Hematopoietic multipotent progenitor cell treated with erythropoietin and hydrocortisone succinate and interleukin-3 and kit ligand, for 8 days (in vitro differentiated cells): ENCODE measurements around the gene NME7.
"Not testable (repeated sequence)": the region's sequence is repeated elsewhere in the genome, so short reads cannot be mapped to it uniquely, and the experiment has no call there.

Experiments used
- DNase-seq: peaks from one replicate; pipeline ENCODE4 v3.0.0-alpha.2; 2015

NME7 gene

DNA sequence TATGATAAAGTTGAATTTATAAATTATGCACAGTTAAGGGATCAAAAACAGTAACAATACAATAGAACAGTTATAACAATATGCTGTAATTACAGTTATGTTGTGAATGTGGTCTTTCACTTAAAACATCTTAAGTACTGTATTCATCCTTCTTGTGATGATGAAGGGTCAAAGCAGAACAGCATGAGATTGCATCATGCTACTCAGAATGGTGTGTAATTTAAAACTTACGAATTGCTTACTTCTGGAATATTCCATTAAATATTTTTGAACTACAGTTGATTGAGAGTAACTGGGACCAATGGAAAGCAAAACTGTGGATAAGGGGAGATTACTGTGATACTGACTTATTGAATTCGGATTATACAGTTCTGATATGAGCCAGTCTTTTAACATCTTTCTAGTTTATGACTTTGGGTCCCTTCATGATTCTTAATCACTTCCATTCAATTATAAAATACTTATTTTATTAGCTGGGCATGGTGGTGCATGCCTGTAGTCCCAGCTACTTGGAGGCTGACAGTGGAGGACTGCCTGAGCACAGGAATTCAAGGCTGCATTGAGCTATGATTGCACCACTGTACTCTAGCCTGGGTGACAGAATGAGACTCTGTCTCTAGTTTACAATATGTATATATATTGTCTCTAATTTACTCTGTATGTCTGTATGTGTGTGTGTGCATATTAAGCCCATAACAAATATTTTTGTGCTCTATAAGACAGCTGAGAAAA lies 217.9 kb downstream of the NME7 start:
- no peak for DNase-seq

DNA sequence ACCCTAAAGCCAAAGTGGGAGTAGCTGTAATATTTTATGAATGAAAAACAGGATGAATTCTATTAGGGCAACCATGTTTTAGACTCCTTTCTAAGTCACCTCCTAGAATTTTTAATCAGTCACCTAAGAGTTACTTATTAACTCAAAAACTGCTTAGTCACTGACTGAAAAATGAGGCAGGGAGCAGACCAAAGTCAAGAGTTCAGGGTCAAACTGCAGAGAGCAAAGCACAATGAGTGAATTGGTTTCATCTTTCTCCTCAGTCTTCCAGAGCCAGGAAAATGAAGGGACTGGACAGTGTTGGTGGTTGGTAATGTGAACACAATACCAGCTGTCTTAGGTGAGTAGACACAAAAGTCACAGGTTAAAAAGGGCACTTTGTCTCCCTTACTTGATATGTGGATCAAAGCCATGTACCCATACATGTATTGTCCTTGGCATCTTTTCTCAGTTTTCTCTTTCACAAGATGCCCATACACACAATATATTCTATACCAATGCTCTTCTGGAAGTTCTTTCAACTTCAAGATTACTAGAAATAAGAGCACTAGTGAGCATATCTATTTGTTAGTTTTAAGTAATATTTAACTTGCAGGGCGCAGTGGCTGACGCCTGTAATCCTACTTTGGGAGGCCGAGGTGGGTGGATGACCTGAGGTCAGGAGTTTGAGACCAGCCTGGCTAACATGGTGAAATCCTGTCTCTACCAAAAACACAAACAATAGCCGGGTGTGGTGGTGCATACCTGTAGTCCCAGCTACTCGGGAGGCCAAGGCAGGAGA lies 218.9 kb downstream of the NME7 start:
- peak; percentile 17 for DNase-seq

DNA sequence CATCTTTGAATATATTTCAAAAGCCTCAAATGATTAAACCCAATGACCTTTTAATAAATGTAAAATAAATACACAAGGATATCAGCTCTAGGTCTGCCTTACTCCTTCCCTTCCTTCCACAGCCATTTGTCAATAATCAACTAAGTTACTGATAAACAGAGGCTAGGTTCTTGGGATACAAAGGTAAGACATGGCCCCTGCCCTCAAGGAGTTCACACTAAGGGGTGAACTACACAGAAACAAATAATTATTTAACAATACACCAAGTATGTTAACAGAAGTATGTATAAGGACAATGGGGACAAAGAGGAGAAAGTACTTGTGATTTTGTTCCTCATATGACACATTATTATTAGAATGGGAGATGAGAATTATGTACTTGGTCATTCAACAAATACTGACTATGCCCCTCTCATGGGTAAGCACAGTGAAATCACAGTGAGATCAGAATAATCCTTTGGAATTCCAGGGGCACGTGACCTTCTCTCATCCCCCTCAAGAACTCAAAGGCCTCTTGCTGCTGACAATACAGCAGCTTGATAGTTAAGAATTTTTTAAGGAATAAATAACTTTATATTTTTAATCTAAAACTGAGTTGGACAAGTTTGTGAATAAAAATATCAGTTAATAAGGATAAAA lies 220.9 kb downstream of the NME7 start:
- DNase-seq: no peak

DNA sequence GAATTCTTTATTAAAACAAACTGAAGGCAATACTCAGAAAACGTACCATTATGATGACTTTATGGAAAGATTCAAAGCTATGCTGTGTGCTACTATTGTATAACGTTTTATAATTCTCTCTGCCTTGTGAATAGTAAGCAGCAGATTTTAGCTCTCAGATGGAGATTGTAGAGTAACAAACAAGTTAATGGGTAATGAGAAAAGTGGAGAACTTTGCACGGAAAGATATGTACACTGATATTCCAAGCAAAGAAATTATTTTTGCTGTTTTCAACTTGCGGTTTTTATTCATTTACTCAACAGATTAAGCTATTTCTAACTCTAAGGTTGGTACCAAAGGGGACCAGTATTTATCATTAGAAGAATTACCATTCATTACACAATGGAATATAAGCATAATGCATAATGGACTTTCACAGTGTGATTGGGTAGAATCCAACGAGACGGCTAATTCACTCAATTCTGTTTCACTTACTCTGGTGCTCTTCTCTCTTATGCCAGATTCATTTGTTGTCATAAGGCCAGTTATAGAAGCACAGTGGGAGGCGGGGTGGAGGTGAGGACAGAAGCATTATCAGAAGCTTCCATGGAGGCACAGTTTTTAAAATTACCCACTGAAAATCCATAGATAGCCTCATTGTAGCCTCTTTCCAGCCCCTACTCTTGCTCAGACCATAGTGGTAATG lies 222.5 kb downstream of the NME7 start:
- no peak for DNase-seq

DNA sequence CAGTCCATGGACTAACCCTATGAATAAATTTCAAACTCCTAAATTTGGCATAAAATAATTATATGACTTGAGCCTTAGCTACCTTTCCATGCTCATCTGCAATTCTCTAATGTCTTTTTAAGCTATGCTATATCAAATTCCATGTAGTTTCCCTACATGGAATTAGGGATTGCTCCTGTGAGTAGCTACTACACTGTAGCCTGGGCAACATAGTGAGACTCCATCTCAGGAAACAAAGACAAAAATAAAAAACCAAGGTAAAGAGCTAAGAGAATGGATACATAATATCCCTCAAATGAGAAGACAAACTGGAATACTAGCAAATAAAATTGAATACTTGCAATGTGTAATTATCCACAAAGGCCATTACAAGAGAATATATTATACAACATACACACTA lies 223.6 kb downstream of the NME7 start:
- DNase-seq: no peak

DNA sequence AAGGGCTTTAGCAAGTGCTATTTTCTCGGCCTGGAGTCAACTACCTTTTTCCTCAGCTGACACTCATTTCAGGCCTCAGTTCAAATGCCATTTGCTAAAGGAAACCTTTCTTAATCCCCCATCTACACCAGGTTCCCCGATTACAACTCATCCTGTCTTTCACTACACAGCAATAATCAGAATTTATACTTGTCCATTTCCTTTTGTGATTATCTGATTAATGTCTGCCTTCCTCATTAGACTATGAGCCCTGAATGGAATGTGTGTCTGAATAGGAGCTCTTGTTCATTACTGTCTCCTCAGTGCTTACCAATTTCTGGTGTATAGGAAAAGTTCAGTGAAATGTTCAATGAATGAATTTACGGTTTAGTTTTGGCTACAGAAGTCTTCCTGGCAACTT lies 224.3 kb downstream of the NME7 start:
- DNase-seq: no peak

DNA sequence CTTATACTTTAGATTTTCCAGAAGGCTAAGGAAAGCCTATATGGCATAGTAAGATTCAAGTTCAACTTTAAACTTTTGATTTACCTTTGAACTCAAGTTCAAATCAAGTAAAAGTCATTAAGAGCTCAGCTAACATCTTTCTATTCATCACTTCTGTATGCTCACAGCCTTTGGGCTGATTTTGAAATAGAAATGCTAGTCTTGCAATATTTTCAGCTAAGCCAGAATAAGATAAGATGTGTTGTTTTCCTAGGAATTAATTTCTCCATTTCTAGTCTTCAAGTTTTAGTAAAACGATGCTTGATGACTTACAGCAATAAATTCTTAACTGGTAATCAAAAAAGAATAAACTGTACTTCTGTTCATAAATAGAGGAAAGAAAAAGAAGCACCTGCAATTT lies 225.5 kb downstream of the NME7 start:
- DNase-seq: no peak

DNA sequence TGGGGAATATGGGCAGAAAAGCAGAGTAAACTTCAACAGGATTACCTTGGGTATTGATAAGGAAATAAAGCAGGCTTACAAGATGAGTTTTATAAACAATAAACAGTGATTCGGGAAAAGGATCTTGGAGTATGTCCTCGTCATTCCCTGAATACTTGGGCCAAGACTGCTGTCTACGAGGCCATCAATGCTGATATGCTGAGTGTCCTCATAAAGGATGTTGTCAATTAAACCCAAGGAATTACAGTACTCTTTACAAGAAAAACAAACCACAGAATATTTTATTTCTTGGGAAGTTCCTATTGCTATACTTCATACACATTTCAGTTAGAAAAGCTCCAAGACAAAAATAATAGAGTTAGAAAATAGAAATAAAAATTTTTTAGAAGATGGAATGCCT lies 226.2 kb downstream of the NME7 start:
- no peak for DNase-seq

DNA sequence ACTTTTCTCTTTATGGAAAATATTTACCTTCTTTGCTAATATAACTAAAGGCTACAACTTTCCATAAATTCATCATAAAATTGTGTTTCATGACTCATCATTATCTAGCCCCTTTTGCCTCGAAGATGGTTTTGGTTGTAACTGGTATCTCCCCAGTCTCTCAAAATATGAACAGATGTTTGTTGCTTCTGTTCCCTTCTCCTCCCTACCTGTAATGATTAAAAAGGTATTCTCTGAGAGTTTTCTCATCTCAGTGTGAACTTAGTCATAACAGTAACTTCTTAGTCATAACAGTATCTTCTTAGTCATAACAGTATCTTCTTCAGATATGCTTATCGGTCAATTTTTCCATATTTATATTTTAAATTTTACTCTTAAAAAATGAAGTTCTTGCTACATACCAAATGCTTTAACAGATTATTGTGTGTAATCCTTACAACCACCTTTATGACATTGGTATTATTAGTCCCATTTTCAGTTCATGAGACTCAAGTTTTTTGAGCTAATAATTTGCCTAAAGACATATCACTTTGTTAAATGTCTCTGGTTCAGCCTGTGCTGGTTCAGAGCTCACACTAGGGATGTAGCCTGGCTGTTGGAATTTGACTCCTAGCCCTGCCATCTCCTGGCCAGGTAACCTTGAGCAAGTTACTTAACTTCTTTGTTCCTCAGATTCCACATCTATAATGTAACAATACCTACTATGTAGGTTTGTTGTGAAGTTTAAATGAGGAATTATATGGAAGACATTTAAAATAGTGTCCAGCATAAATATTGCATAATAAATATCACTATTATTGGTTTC lies 228.5 kb downstream of the NME7 start:
- no peak for DNase-seq

DNA sequence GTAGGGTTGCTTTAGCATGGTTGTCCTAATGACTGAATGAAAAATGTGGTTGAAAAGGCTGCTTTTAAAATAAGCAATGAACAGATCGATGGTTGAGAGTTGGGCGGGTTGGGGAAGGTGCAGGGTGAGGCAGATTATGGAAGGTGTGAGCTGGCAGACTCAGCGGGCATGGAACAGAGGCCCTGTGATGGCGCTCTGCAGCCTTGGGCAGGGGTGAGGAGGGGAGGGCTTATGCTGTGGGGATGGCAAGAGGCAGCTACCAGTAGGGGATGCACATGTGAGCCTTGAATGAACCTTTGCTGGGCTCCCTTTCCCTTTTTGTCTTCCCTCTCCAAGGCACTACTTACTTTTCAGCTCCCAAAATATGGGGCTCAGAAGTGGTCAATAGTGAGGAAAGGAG lies 230.2 kb downstream of the NME7 start:
- DNase-seq: no peak

DNA sequence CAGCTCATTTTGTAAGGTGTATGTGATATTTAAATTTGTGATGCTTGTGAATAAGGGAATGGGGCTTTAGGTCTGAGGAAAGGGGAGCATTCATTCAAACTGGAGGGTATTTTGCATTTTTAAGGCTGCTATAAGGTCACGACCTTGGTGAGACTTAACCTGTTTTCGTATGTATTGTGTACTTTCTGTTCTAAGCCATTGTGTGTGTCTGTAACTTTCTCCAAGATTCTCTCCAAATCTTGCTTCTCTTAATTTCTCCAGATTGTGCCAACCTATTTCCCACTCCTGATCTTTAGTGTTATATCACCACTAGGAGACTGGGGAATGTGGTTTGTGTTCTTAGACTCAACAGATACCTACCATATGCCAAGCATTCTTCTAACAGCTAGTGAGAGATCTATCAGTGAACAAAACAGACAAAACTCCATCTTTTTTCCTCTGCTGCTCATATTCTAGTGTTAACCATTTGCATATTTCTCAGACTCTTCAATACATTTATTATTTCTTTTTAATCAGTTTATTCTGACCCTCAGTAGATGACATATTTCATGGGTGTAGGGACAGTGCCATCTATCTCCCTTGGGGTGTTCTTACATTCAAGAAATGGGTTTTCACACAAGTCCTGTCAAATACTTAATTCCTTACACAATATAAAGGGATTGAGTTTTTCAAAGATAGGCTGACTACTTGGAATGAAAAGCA lies 233.6 kb downstream of the NME7 start:
- no peak for DNase-seq

DNA sequence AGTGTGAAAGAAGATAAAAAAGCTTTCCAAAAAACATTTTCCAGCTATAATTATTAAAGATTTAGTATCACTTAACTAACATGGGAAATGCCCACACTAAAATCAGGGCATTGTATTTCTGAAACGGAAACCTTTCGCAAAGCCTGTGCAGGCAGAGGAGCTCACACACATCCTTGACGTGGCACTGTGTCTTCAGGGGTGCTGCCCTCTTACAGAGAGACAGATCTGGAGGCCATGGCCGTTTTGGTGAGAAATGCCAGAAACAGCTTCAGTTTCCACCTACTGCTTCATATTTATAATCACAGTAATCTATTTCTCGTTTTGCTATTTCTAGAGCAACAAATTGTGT lies 234.4 kb downstream of the NME7 start:
- DNase-seq: no peak

DNA sequence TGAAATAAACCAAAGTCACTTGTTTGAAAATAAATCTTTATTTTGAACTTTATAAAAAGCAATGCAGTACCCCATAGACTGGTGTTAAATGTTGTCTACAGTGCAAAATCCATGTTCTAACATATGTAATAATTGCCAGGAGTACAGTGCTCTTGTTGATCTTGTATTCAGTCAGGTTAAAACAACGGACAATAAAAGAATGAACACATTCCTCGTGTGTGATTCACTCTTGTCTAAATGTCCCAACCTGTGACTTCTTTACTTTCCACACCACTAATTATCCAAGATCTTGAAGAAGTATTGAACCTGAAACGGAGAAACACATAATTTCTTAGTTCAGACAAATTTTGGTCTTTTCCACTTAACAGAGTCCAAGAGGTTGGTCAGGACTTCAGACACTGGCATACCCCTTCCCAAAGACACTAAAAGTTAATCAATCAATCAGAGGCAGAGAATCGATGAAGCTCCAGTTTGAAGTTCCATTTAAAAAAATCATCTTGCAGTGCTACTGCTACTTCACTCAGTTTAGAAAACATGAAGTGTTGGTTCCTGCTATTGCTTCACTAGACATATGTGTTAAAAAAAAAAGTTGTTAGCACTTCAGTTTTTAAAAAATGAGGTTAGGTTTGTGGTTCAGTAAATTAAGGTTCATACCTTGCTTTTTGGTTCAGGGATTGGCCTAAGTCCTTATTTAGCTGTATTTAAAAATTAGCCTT lies 234.9 kb downstream of the NME7 start:
- DNase-seq: no peak

DNA sequence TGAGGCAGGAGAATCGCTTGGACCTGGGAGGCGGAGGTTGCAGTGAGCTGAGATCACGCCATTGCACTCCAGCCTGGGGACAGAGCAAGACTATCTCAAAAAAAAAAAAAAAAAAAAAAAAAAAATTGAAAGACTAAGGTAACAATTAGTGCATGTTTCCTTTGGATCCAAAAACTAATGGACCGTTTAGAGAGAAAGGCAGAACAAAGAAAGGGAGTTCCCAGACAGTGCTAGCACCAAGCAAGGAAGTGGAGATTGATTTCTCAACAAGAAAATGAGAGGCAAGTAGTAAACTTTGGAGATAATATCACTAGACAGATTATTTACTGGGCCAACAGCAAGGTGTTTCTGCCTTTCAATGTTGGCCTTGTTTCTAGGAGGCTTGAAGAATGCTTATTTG lies 236.9 kb downstream of the NME7 start:
- DNase-seq: no peak

DNA sequence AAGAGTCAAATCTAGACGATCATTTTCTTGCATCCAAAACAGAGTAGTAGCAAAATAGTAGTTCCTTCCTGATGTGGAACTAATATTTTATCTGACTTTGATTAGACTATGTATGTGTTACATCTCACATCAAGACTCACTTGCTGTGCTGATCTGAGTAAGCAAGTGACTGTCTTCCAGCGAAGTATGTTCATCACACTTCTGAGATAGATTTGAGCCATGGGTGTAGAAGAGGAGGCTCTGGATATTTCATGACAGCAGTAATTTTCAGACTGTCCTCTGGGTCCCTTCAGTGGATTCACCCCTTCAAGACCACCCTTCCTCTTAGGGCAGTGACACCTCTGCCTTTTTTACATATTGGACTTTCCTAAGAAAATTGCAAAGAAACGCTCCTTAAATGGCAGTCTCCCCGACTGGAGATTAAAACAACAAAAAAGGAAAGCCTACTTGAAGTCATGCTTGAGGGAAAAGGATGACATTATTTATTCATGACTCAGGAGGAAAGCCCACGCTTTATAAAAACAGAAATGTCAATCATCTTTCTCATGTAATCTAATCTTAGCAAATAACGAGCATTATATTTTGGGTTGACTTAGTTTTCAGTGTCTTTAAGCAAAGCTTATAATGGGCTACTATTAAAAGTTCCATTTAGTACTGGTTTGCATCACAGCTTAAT lies 238.3 kb downstream of the NME7 start:
- no peak for DNase-seq

DNA sequence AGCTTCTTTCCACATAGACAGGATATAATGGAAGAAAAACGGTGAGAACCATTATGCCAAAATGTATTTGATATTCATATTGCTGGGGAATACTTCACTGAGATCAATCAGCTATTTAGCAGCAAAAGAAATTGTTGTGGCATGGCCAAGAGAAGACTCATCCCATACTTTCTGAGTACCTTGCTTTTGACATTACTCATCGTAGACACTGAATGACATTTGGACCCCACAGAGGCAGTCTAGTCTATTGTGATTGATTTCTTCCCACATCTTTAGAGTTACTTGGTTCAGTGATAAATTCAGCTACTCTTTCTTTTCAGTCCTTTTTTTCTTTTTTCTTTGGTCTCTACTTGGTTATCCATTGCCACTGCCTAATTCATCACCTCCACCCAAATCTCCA lies 239.0 kb downstream of the NME7 start:
- no peak for DNase-seq

DNA sequence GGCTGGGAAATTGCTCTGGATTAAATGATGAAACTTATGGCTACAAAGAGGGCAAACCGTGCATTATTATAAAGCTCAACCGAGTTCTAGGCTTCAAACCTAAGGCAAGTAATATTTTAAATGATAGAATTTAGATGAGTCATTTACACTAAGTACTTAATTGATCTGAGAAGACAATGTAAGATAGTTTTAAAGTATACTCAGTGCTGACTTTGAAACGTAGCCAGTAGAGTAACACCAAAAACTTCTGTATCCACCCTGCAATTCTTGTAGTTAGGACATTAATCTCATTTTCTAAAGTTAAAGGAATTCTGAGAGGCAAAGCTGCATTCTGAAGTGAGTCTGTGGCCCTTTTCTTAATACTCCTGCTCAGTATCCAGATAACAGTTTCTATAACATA lies 240.3 kb downstream of the NME7 start:
- no peak for DNase-seq

DNA sequence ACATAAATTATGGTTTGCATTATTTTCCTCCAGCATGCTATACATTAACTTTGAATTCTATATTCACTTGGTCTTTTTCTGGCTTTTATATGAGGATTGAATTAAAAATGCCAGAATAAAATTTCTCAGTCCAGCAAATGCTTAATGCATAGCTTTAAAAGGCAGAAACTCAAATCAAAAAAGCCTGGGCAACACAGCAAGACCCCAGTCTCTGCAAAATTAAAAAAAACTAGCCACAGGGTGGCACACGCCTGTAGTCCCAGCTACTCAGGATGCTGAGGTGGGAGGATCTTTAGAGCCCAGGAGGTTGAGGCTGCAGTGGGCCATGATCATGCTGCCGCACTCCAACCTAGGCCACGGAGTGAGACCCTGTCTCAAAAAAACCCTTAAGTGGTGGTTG lies 241.3 kb downstream of the NME7 start:
- DNase-seq: no peak

DNA sequence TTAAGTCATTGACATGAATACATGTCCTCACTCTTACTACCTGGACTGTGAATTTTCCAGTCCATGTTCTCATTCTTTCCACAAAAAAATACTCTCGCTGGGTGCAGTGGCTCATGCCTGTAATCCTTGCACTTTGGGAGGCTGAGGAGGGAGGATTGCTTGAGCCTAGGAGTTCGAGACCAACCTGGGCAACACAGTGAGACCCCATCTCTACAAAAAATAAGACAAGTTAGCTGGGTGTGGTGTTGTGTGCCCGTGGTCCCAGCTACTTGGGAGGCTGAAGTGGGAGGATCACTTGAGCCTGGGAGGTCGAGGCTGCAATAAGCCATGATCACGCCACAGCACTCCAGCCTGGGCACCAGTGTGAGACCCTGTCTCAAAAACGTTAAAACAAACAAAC lies 242.0 kb downstream of the NME7 start:
- not testable (repeated sequence) for DNase-seq

DNA sequence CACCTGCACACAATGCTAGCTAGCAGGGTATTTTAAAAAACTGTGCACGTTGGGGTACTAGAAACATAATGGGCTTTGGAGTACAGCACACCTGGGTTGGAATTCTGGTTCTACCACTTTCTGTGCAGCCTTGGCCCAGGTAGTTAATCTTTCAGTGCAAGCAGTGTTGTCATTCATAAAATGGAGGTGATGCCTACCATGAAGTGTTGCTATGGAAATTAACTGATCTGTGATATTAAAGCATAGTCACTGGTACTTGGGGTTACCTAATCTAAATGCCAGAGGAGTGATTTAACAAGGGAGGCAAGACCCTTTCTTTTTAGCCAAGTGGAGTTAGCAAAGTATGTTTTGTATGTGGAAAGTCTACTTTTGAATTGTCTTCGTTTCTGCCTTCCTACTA lies 243.1 kb downstream of the NME7 start:
- no peak for DNase-seq

DNA sequence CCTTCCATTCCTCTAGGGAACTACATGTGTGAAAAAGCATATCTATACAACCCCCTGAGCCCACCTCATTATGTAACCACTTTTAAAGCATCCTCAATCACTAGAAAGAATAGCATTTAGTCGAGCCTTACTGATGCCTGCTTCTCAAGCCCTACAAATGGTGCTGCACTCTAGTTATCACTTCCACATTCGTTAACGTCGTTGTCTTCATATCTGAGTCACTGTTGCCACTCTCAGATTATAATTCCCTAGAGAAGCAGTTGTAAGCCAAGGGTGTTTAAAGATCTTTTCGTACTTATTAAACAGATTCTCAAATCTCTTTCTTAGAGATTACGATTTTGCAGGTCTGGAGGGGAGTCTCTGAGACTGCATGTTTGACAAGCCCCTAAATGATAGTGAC lies 244.6 kb downstream of the NME7 start:
- no peak for DNase-seq
